Measurements from ENCODE around the gene RALGDS.
A peak's percentile ranks its signal among the peaks of the same experiment; 100 is the strongest.
"Not testable (repeated sequence)": the region's sequence is repeated elsewhere in the genome, so short reads cannot be mapped to it uniquely, and the experiment has no call there.

Gene RALGDS

DNA sequence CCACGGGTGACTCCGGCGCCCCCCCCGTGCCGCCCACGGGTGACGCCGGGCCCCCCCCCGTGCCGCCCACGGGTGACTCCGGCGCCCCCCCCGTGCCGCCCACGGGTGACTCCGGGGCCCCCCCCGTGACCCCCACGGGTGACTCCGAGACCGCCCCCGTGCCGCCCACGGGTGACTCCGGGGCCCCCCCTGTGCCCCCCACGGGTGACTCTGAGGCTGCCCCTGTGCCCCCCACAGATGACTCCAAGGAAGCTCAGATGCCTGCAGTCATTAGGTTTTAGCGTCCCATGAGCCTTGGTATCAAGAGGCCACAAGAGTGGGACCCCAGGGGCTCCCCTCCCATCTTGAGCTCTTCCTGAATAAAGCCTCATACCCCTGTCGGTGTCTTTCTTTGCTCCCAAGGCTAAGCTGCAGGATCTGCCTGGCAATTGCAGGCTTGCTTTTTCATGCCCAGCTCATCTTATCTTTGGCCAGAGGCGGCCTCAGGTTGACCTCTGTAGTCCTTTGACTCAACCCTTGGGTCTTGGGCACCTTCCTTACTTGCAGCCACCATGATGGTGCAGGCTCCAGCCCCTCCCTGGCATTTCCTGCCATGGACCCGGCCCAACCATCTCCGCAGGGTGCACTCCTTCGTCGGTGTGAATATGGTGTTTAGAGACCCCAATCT, 49.4 kb downstream of the RALGDS start:
- H3K4me3 ChIP-seq (ENCODE audit: low read length), result no peak overlapping the region
- TF ChIP-seq, protein P1, sequence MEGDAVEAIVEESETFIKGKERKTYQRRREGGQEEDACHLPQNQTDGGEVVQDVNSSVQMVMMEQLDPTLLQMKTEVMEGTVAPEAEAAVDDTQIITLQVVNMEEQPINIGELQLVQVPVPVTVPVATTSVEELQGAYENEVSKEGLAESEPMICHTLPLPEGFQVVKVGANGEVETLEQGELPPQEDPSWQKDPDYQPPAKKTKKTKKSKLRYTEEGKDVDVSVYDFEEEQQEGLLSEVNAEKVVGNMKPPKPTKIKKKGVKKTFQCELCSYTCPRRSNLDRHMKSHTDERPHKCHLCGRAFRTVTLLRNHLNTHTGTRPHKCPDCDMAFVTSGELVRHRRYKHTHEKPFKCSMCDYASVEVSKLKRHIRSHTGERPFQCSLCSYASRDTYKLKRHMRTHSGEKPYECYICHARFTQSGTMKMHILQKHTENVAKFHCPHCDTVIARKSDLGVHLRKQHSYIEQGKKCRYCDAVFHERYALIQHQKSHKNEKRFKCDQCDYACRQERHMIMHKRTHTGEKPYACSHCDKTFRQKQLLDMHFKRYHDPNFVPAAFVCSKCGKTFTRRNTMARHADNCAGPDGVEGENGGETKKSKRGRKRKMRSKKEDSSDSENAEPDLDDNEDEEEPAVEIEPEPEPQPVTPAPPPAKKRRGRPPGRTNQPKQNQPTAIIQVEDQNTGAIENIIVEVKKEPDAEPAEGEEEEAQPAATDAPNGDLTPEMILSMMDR (IDR thresholded peaks at IDR 0.05; ENCODE audit: insufficient read depth, low read depth, low read length, missing control alignments), result no peak
- no peak for DNase-seq (ENCODE audit: low read depth)

DNA sequence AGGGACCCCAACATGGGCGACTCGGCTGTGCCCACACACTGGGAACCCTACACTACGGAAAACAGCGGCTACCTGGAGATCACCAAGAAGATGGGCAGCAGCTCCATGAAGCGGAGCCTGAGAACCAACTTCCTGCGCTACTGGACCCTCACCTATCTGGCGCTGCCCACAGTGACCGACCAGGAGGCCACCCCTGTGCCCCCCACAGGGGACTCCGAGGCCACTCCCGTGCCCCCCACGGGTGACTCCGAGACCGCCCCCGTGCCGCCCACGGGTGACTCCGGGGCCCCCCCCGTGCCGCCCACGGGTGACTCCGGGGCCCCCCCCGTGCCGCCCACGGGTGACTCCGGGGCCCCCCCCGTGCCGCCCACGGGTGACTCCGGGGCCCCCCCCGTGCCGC, 50.1 kb downstream of the RALGDS start:
- not testable (repeated sequence) for H3K4me3 ChIP-seq (ENCODE audit: low read length); DNase-seq (ENCODE audit: low read depth)

DNA sequence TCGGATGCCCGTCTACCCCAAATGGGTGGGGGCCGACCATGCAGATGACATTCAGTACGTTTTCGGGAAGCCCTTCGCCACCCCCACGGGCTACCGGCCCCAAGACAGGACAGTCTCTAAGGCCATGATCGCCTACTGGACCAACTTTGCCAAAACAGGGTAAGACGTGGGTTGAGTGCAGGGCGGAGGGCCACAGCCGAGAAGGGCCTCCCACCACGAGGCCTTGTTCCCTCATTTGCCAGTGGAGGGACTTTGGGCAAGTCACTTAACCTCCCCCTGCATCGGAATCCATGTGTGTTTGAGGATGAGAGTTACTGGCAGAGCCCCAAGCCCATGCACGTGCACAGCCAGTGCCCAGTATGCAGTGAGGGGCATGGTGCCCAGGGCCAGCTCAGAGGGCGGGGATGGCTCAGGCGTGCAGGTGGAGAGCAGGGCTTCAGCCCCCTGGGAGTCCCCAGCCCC, 50.5 kb downstream of the RALGDS start:
- not testable (repeated sequence) for H3K4me3 ChIP-seq (ENCODE audit: low read length); DNase-seq (ENCODE audit: low read depth)

DNA sequence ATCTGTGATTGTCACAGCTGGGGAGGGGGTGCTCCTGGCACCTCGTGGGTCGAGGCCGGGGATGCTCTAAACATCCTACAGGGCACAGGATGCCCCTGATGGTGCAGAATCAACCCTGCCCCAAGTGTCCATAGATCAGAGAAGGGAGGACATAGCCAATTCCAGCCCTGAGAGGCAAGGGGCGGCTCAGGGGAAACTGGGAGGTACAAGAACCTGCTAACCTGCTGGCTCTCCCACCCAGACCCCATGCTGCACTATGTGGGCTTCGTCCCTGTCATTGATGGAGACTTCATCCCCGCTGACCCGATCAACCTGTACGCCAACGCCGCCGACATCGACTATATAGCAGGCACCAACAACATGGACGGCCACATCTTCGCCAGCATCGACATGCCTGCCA, 52.6 kb downstream of the RALGDS start:
- not testable (repeated sequence) for H3K4me3 ChIP-seq (ENCODE audit: low read length); DNase-seq (ENCODE audit: low read depth)

DNA sequence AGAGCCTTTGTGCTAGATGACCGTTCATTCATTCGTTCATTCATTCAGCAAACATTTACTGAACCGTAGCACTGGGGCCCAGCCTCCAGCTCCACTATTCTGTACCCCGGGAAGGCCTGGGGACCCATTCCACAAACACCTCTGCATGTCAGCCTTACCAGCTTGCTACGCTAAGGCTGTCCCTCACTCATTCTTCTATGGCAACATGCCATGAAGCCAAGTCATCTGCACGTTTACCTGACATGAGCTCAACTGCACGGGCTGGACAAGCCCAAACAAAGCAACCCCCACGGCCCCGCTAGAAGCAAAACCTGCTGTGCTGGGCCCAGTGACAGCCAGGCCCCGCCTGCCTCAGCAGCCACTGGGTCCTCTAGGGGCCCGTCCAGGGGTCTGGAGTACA, 53.2 kb downstream of the RALGDS start:
- TF ChIP-seq, protein P1 (IDR thresholded peaks at IDR 0.05; ENCODE audit: insufficient read depth, low read depth, low read length, missing control alignments), result no peak
- DNase-seq (ENCODE audit: low read depth), result peak; percentile 97
- H3K4me3 ChIP-seq (ENCODE audit: low read length), result no peak overlapping the region

DNA sequence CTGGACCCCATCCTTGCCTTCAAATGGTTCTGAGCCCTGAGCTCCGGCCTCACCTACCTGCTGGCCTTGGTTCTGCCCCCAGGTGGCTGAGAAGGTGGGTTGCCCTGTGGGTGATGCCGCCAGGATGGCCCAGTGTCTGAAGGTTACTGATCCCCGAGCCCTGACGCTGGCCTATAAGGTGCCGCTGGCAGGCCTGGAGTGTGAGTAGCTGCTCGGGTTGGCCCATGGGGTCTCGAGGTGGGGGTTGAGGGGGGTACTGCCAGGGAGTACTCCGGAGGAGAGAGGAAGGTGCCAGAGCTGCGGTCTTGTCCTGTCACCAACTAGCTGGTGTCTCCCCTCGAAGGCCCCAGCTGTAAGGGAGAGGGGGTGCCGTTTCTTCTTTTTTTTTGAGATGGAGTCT, 54.0 kb downstream of the RALGDS start:
- H3K4me3 ChIP-seq (ENCODE audit: low read length), result no peak overlapping the region
- DNase-seq (ENCODE audit: low read depth), result no peak
- TF ChIP-seq, protein P1 (IDR thresholded peaks at IDR 0.05; ENCODE audit: insufficient read depth, low read depth, low read length, missing control alignments), result no peak

DNA sequence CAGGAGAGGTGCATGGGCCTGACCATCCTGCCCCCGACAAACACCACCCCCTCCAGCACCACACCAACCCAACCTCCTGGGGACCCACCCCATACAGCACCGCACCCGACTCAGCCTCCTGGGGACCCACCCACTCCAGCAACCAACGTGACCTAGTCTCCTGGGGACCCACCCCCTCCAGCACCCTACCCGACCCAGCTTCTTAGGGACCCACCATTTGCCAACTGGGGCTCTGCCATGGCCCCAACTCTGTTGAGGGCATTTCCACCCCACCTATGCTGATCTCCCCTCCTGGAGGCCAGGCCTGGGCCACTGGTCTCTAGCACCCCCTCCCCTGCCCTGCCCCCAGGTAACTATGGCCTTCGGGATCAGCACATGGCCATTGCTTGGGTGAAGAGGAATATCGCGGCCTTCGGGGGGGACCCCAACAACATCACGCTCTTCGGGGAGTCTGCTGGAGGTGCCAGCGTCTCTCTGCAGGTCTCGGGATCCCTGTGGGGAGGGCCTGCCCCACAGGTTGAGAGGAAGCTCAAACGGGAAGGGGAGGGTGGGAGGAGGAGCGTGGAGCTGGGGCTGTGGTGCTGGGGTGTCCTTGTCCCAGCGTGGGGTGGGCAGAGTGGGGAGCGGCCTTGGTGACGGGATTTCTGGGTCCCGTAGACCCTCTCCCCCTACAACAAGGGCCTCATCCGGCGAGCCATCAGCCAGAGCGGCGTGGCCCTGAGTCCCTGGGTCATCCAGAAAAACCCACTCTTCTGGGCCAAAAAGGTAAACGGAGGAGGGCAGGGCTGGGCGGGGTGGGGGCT, 54.7 kb downstream of the RALGDS start:
- H3K4me3 ChIP-seq (ENCODE audit: low read length), result no peak overlapping the region
- TF ChIP-seq, protein P1 (IDR thresholded peaks at IDR 0.05; ENCODE audit: insufficient read depth, low read depth, low read length, missing control alignments), result no peak
- DNase-seq (ENCODE audit: low read depth), result no peak

DNA sequence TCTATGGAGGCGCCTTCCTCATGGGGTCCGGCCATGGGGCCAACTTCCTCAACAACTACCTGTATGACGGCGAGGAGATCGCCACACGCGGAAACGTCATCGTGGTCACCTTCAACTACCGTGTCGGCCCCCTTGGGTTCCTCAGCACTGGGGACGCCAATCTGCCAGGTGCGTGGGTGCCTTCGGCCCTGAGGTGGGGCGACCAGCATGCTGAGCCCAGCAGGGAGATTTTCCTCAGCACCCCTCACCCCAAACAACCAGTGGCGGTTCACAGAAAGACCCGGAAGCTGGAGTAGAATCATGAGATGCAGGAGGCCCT, 56.0 kb downstream of the RALGDS start:
- TF ChIP-seq, protein P1 (IDR thresholded peaks at IDR 0.05; ENCODE audit: insufficient read depth, low read depth, low read length, missing control alignments), result no peak
- no peak overlapping the region for H3K4me3 ChIP-seq (ENCODE audit: low read length)
- DNase-seq (ENCODE audit: low read depth), result no peak
